GM21360 (cell line): Measurements from ENCODE around the gene AGPAT4.

Experiments used
- ATAC-seq: cut with Tn5 transposase; IDR thresholded peaks from one replicate; pipeline ENCODE4 v1.9.1; 2021; ENCODE audit warnings: mild to moderate bottlenecking, moderate library complexity; ENCODE audit not compliant: unreplicated experiment

The AGPAT4 gene

DNA sequence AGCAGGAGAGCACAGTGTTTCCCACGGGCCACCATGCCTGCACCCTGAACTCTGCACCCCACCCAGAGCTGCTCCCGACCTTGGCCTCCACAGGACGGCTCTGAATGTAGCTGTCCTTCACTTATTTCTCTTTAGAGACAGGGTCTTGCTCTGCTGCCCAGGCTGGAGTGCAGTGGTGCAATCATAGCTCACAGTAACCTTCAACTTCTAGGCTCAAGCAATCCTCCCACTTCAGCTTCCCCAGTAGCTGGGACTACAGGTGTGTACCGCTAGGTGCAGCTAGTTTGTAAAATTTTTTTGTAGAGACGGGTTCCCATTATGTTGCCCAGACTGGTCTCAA is 130.9 kb downstream of the AGPAT4 start:
- no peak for ATAC-seq

GRCh38 chr6:161141173-161141572 is 132.7 kb downstream of the AGPAT4 start:
- no peak for ATAC-seq

DNA sequence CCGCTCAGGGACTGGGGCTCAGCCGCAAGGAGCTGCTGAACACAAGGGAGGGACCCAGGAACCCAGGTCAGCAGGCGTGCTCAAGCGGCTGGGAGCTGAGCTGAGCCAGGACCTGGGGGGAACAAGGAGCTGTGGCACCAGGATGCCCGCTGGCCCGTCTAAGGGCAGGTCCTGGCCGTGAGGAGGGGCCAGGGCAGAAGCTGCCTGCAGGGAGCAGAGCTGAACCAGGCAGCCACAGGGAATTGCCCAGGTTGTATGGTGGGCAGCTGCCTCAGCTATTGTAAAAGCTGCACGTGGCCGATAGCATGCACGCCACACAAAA is 133.3 kb downstream of the AGPAT4 start:
- ATAC-seq = no peak

DNA sequence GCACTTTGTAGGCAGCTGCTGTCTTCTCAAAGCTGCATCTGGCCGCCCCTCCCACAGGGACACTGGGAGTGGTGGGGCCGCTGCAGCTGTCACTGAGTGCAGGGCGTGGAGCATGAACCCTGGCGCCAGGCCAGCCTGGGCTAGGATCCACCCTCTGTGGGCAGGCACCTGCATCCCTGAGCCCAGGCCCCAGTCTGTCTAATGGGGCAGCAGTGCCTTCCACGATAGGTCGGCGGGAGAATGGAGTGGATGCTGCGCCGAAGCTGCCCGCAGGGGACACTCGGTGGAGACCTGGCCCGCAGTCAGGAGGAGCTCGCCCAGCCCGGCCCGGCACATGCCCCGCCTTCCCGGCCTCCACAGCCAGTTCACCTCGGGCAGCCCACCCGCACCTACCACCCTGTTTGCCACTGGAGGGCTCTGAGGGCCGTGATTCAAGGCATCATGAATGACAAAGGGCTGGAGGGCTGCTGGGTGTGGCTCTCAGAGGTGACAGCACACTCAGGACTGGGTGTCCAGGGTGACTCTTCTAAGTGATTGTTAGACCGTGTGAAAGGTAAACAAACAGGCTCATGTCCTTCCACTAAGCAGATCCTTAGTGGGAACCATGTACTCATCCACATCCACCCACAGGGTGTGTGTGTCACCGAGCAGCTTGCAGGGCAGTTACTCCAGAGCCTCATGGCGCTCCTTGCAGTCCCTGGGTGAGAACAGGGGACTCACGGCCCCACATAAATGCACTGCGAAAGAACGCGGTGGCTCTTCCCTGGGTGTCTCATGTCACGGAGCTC is 133.9 kb downstream of the AGPAT4 start:
- ATAC-seq = no peak

DNA sequence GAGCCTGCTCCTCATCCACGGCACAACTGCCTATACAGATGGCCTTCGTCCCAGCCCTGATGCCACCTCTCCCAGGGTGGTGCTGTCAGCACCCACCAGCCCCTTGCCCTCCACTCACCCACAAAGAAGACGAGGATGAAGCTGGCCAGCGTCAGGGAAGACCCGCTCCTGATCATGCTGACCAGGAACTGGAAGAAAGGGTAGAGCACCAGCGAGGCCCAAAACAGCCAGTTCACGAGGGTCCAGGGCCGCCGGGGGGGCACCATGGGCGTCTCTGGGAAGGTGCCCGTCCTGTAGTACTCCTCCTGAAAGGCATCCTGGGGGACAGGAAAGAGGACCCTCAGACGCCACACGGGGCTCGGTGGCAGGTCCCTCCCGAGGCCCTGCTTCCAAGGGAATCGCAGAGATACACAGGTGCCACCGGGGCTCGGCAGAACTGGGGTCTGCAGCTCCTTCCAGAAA is 134.5 kb downstream of the AGPAT4 start:
- no peak for ATAC-seq

- no peak for ATAC-seq
Observed at GRCh38 chr6:161138543-161139303, 135.1 kb downstream of the AGPAT4 start.

GRCh38 chr6:161137839-161138542 is 135.9 kb downstream of the AGPAT4 start:
- no peak for ATAC-seq

DNA sequence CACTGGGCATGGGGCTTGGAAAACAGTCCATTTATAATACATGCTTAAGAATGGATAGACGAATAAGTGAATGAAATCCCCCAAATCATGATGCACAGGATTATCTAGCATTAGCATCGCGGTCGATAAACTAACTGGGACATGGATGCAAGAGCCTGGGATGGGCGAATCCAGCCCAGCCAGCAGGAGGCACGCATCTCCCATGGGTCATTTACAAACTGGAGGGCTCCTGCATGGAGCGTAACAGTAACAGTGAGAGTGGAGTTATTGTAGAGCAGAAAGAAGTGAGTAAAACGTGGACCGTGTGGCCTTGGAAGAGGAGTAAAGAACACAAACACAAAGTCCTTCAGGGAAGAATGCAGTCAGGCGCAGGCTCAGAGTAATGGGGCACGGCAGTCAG is 136.5 kb downstream of the AGPAT4 start:
- no peak for ATAC-seq

- no peak for ATAC-seq
Observed at GRCh38 chr6:161136655-161137054, 137.2 kb downstream of the AGPAT4 start.

DNA sequence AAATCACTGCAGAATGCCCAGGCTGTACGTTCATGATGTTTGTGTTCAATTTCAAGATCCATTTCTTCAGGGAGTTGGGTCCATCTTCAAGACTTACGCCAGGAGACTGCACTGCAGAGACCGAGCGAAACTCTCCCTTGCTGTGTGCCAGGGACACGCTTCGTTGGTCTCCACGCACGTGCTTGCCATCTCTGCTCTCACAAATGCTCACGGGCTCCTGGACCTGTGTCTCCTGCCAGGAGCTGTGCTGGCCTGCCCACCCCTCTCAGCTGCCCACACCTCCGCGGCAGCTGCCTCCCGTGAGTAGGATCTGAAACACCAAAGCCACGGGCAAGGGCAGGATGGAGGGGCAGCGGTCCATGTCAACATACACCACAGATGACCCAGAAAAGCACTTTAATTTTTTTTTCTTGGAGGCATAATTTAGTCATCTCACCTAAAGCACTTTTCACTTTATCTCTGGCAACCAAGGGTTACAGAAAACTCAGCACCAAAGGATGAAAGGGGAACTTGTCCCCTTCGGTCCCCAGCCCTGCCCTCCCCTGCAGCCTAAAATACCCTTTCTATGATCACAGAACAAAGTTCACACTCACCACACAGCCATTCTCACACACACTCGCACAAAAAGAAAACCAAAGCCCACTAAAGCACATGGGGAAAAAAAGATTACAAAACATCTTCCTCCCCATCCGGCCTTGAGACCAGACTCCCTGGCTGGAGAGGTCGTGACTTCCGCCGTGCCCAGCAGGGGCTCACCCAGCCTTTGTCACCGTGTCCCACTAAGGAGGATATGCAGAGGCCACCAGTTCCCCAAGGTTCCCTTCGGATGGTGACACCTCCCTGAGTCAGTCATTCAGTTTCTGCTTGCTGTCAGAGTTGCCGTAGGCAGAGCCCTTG is 137.9 kb downstream of the AGPAT4 start:
- ATAC-seq = no peak

DNA sequence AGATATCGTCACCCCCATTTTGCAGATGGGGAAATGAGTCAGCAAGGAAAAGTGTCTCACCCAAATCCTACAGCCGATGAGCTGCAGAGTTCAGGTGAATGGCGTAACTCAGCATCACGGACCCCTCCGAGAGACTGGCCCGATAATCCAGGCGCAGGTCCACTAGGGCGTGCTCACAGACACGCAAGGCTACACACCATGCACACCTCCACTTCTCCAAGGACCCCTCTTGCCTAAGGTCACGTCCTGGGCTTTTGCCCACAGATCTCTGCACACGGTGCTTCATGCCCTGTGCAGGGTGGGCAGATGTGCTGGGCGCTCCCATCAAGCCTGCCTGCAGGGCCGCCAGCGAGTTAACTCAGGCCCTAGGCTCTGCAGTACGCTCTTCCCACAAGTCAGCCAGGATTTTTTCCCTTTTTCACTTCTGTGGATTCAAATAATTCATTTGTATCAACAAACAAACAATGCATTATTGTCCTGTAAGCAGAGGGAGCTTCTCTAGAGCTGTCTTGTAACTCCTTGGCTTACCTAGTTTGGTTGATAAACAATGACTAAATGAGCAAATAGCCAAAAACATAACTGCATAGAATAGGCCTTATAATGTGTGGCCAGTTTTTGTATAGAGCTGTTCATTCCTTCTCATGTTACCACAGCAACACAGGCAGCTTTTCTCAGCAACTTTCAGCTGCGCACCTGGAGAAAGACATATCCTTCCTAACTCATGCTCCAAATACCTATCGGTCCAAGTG is 139.1 kb downstream of the AGPAT4 start:
- ATAC-seq = no peak

- no peak for ATAC-seq
Observed at GRCh38 chr6:161133963-161134362, 139.9 kb downstream of the AGPAT4 start.

GRCh38 chr6:161132384-161132783 is 141.5 kb downstream of the AGPAT4 start:
- ATAC-seq = no peak

GRCh38 chr6:161130967-161131766 is 142.7 kb downstream of the AGPAT4 start:
- ATAC-seq = no peak

GRCh38 chr6:161130541-161130940 is 143.3 kb downstream of the AGPAT4 start:
- no peak for ATAC-seq

DNA sequence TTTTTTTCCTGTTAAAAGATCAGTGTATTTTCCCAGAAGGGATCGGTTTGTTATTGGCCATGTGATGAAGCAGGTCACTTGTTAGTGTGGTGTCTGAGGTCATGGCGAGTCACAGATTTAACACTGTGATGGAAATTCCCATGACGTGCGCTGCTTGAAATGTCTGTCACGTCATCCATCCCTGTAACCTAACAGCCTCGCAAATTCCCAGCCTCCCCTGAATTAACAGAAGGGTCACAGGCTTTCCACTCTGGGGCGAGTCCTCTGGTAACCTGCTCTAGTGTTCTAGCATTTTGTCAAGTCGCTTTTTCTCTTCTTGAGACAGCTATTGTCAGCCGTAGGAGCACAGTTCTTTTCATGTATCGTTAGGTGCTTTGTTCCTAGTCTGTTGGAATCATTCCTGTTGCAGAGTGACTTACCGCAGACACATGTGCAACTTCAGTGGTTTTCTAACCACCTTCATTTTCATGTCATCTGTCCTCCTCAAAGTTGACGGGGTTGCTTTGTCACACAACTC is 145.1 kb downstream of the AGPAT4 start:
- no peak for ATAC-seq

DNA sequence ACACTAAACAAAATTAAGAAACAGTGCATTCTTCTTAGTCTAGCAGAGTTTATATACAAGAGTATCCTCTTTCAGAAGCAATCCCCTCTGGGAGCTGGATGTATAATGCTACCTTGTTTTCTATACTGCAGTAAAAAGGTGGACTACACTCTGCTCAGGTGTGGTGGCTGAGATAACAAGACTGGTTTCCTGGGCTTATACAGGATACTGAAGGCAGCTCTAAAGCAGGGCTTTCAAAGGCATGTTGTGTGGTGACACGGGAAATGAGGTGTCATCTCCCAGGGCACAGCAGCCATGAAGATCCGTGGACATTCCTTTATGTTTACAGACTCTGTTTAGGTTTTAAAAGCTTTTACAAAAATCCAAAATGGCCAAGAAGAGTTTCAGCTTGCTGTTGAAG is 145.6 kb downstream of the AGPAT4 start:
- ATAC-seq = no peak

- ATAC-seq = no peak
Observed at GRCh38 chr6:161127071-161127740, 146.7 kb downstream of the AGPAT4 start.

DNA sequence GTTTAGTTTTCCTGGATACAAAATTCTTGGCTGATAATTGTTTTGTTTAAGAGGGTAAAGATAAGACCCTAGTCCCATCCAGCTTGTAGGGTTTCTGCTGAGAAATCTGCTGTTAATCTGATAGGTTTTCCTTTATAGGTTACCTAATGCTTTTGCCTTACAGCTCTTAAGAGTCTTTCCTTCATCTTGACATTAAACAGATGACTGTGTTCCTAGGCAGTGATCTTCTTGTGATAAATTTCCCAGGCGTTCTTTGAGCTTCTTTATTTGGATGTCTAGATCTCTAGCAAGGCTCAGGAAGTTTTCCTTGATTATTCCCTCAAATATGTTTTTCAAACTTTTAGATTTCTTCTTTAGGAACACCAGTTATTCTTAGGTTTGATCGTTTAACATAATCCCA is 148.3 kb downstream of the AGPAT4 start:
- ATAC-seq = no peak
